GM21360 (cell line): ENCODE results near the gene LTA4H.

ENCODE experiments used
- ATAC-seq: cut with Tn5 transposase; IDR thresholded peaks from one replicate; pipeline ENCODE4 v1.9.1; 2021; ENCODE audit warnings: mild to moderate bottlenecking, moderate library complexity; ENCODE audit not compliant: unreplicated experiment

Gene LTA4H

DNA sequence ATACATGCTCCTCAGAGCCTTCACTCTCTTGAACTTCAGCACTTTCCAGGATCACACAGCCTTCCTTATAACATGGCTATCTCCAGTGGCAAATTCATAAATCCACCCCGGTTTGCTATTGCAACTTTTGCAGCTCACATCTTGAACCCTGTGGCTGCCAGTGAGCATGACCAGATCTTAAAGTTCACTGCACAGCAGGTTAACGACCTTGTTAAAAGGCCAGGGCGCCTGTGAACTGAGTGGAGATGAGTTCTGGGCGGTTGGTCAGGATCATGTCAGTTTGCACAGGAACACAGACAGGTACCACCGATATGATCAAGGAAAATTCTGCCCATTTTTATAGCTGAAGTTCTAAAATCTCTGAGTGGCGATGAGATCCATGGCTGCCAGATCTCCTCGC is 24.7 kb upstream of the LTA4H start:
- ATAC-seq = no peak

DNA sequence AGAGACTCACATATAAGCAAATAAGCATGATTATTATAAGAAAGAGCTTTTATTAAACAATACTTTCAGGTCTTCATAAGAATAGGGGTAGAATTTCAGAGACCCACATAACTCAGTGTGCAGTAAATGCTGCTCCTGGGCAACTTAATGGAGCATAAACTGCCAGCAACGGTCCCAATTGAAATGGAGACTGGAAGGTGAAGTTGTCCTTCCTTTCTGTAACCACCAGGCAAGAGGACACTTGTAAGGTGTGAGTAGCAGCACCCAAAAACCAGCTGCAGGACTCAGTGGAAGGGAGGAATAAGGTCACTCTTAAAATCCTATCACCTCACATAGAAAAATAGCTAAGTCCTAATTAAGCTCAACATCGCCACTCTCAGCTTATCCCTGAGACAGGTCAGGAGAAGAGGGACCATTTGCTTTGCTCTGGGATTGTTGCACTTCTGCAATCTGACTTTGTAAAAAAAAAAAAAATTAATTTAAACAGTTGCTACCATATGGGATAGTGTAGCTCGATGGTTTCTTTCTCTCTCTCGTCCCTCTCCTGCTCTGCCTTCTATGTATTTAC is 22.7 kb upstream of the LTA4H start:
- ATAC-seq = no peak

DNA sequence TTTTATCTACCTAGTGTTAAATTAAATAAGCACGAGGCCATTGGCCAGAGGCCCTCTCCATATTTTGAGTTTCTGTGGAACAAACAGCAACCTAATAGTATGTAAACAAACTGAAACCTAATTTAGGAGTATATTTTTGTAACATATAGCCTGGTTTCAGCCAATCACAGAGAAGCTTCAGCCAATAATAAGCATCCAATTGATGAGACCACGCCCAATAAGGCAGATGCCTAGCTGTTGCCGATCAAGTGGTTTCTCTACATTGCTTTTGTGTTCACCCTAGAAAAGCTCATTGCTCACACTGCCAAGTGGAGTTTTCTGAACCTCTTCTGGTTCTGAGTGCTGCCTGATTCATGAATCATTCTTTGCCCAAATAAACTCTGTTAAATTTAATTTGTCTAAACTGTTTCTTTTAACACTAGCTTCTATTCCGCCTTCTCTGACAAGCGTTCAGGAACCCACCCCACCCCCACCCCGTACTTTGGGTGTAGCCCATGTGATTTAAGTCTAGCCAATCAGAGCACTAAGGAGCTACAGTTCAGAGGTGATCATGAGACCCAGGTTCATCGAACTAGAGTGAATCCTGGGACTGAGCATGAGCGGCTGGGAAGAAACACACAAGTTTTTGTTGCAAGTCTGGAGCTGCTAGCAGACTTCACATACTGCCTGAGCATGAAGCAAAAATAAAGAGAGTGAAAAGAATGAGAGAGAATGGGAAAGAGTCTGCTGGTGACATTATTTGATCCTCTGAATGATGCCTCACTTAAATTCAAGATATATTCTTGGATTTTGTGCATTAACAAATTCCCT is 21.5 kb upstream of the LTA4H start:
- no peak for ATAC-seq

DNA sequence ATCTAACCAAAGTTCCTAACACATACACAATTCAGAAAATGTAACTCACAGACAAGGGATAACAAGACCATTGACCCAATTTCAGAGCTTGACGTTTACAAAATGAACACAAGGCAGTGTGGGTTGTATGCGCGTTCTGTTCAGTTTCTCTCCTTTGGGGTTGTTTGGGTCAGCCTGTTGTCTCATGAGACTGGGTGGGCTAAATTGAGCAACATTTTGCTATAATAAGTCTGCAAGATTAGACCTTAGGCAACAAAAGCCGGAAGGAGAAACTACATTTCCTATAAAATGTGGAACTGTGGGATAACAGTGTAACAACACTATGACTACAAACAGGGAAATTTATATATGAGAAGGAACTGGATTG is 18.8 kb upstream of the LTA4H start:
- no peak for ATAC-seq

DNA sequence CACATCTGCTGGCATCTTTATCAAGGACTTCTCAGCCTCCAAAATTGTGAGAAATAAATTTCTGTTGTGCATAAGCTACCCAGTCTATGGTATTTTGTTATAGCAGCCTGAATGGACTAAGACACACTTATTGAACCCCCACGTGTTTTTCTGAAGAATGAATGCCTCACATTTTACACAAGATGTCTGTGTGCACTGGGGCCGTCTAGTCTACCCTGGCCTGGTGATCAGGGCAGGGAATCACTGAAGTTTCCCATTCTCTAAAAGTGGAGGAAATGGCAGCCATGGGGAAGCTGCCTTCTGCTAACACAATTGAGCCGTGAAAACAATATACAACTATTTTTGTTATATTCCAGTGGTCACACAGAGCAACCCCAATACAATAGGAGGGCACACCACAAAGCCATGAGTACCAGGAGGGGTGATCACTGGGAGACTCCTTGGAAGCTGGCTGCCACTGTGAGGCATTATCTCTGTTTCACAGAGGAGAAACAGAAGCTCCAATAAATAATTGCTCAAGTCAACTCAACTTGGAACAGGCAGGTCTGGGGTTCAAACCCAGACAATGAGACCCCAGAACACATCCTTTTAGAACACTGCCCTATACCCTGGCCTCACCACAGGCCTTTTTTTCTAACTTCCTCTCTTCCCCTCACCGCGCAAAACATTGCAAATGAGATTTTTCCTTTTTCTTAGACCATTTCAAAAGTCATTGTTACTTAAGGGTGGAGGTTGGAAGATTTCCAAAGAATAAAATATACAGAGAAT is 18.3 kb upstream of the LTA4H start:
- no peak for ATAC-seq

DNA sequence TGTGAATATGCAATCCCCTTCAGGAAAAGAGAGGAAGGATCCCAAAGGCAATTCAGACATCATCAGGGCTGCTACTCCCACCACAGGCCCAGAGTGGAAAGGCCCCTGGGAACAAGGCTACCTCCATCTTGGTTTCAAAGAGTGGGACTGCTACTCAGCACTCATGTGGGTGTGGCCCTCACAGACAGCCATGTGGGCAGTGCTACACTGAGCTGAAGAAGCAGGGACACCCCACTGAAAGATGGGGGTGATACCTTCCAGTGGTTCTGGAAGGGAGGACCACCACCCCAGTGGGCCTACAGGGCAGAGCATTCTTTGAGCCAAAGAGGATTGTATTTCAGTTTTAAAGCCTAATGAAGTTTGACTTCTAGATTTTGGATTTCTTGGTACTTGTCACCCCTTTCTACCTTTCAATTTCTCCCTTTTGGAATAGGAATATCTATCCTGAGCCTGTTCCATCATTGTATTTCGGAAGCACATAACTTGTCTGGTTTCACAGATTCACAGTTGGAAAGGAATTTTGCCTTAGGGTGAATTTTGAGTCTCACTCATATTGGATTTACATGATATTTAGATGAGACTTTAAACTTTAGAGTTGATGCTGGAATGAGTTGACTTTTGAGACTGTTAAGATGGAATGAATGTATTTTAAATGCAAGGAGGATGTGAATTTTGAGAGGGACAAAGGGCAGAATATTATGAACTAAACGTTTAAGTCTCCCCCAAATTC is 16.5 kb upstream of the LTA4H start:
- ATAC-seq = no peak

DNA sequence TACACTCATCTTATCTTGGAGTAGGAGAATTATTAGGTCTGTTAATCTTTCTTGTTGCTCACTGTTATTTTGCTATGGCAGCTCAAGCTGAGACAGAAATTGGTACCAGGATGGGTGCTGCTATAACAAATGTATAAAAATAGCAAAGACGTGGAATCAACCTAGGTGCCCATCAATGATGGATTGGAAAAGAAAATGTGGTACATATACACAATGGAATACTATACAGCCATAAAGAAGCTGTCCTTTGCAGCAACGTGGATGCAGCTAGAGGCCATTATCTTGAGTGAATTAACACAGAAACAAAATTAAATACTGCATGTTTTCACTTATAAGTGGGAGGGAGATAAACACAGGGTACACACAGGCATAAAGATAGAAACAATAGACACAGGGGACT is 14.8 kb upstream of the LTA4H start:
- no peak for ATAC-seq

DNA sequence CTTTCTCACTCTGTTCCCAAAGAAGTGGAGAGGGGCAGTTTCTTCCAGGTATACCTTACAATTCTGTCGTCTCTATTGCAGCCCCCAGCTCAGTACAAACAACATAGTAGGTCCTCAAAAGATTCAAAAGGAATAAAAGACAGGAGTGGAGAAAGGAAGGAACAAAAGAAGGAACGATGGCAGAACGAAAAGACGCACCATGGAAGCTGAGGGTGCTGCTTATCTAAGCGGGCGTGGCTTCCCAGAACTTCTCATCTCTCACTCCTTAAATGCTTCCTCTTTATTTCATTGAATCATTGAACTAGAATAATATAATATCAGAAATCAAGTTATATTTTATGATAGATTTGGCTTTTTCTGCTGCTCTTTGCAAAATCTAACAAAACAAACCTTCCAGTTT is 13.7 kb upstream of the LTA4H start:
- no peak for ATAC-seq

DNA sequence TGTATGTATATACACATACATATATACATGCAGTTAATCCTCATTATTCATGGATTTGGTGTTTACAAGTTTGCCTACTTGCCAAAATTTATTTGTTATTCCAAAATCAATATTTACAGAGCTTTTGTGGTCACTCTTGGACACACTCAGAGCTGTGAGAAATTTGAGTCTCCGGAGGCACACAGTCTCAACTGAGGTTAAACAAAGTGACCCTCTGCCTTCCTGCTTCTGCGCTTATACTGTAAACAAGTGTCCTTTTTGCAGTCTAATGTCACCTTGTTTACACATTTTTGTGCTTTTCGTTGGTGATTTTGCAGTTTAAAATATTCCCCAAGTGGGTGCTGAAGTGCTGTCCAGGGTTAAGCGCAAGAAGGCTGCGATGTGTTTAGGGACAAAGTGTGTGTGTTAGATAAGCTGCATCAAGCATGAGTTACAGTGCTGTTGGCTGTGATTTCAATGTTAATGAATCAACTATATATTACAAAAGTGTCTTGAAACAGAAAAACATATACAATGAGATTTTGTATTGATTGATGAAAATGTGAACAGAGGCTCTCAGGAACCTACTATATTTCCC is 13.1 kb upstream of the LTA4H start:
- no peak for ATAC-seq

DNA sequence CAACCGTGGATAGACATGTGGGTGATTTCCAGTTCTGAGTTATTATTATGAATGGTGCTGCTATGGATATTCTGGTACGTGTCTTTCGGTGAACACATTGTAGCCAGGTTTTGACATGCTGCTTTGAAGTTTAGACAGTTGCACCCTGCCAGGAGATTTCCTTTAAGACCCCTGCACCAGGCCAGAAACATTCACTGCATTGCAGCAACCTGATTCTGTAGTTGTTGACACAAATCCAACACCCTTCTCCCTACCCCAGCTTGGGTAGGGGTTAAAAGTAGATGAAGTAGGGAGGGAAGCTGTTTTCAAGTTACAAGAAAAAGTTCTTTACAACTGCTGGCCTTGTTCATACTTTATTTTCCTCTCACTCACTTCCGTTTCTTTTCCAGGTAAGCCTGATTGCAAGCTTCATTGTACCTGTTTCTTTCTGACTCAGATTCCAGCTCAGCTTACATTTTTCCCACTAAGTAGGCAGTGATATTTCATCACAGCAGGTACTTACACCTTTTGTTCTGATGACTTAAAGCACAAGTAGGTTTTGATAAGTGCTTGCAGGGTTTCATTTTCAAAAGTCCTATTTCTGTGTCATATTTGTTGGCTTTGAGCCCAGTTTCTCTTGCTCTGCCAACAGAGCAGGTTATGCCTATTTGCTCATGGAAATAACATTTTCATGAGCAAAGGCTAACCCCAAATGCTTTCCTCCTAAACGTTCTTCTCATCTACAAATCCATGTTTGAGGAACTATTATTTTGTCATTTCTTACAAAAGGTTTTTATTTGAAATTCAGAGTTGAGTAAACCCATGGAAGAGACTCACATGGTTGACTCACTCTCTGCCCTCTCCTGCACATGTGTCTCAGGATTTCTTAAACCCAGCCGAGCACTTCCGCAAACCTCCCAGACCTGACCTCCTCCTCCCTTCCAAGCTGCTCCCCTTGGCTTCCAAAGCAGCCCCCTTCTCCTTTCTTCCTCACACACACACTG is 12.1 kb upstream of the LTA4H start:
- peak; percentile 68 for ATAC-seq

DNA sequence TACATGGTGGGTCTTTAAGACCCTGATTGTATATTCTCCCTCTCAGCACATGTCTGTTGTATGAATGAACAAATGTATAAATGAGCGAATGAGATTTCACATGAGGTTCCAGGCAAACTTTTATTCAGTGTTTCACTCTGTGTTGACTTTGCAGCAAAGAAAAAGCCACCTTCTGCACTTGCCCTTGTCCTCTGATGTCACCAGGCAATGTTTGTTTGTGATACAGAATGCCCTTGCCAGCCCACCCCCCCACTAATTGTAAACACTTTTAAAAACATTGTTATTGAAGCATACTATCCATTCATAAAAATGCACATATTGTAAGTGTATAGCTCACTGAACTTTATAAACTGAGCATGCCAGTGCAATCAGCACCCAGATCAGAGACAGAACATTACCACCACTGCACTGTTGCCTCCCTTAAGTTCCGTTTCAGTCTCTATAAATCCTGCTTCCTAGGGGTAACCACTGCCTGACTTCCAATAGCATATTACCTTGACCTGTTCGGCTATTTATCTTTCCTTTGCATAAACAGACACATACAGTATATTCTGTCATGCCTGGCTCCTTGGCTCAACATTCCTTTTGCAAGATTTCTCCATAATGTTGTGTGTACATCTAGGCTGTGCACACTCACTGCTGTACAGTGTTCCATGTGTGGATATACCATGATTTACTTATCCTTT is 11.3 kb upstream of the LTA4H start:
- ATAC-seq = no peak

DNA sequence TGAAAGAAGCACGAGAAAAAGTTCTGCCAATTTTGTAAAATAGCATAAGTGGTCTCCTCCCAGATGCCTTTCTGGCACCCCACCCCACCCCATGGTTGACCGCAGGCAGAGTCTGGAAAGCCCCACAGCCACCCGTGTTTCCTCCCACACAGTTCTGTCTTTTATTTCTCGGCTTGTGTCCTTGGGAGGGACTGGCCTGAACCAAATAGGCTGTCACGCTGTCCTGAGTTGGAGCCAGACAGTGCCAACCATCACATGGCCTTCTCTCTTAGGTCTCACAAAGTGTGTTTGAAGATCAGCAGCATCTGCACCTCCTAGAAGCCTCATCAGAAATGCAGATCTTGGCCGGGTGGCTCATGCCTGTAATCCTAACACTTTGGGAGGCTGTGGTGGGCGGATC is 10.2 kb upstream of the LTA4H start:
- ATAC-seq = no peak

DNA sequence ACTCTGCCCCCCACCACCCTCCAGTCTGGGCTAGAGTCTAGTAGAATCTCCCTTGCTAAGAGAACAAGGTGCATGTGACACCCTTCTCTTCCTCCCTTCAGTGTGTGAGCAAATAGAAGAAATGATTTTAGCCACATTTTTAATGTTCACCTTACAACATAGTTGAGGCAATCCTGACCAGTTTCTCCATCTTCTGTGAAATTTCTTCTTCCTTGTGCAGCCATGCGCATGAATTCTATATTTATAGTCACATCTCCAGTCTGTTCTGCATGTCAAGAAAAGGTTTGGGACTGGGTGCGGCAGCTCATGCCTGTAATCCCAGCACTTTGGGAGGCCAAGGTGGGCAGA is 9.5 kb upstream of the LTA4H start:
- ATAC-seq = no peak

DNA sequence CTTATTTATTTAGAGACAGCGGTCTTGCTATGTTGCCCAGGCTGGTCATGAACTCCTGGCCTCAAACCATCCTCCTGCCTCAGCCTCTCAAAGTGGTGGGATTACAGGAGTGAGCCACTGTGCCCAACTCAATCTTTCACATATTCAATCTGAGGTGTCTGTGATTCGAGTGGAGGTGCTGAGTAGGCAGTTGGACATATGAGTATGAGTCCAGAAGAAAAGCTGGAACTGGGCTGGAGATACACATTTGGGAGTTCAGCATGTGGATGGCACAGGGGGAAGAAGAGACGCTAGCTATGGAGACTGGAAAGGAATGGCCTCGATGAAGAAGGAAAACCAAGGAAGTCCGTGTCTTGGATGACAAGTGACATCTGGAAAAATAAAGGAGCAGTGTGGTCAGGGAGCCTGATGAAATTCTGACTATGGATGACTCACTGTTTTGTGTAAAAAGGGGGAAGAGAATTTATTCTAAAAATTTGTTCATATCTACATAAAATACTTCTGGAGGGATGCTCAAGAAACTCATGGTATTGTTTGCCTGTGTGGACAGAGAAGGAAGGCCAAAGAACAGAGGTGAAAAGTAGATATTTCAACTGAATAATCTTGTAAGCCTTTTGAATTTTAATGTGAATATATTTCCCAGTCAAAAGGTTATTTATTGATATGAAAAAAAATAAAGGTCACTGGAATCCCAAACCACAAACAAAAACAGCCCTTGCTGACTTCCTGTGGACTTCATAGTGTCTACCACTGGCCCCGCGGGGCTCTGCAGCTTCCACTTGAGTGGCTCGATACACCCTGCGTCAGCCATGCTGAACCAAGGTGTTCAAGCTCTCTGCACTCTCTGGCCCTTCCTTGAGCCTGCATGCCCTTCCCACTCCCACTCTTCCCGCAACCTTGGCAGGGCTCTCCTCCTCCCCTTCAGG is 8.9 kb upstream of the LTA4H start:
- ATAC-seq = no peak

DNA sequence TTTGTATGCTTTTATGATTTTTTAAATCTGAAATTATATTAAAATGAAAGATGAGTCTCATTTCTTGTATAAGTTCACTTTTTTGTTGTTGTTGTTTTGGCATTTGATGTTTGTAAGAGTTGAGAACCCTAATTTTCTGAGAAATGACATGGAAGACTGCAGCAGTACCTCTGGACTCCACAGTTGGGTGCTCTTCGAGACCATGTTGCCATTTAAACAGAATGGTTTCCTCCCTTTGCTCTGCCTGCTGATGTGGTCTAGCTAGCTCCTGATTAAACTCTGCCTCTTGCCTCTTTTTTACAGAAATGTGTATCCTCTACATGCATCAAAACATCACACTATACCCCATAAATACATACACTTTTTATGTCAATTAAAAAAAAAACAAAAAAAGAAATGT is 5.8 kb upstream of the LTA4H start:
- ATAC-seq = no peak

DNA sequence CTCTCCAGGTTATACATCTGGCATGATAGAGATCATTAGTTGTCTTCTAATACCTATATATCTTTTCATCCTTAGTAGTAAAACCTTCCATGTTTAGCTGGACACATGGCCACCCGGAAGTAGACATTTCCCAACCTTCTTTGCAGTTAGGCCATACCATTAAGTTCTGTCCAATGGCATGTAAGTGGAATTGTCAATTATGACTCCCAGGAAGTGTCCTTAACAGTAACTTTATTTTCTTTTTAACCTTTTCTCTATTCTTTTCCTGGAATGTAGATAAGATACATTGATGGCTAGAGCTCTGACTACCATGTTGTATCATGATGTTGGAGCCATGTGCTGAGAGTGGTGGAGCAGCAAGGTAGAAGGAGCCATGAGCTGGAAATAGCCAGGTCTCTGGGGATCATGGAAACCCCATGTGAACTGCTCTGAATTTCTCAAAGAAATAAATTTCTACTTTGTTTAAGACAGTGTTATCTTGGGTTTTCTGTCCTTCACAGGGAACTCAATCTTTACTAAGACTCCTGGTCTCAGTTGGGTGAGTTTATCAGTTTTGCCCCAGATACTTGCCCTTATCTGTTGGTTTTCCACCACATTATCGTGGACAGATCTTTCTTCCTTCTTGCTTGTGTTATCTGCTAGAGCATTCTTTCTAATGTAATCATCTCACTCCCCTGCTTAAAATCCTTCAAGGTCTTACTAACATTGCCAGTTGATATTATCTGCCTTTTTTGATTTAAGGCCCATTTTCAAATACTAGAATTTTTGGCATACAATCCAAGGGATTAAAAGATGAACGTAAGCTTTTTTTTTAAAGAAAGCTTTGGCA is 5.1 kb upstream of the LTA4H start:
- ATAC-seq = no peak

DNA sequence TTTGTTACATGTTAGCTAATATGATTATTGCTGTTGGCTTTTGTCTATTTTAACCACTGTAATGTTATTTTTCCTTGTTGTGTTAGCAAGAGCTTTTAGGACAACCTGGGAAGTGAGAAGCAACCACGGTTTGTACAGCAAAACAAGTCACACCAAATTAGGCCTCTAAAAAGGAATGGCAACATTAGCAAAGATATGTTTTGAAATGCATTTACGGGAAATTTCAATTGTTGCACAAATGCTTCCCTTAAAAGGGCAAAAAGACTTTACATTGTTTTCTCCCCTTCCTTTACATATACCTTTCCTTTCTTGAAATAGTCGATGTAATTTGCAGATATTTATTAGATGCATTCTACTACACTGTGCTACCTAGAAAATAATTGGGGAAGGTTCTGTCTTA is 4.1 kb upstream of the LTA4H start:
- ATAC-seq = no peak
